Naive thymus-derived CD4-positive, alpha-beta T cell (primary cell): ENCODE data around the gene TMEM151B. TPM values are rescaled to one million over a fixed set of nuclear protein-coding genes. Genes with fewer than 3 reads are reported as not detected.

Experiments used
- ATAC-seq: fragments of 150-1000 bp; cut with Tn5 transposase; 2 replicates; pipeline ENCODE4 v1.10.0; 2021; ENCODE audit warnings: mild to moderate bottlenecking, moderate library complexity
- CTCF ChIA-PET: fragments of 350-600 bp; sonication (Branson Sonifier 250); formaldehyde crosslinking; loops from one replicate; lab custom pipeline; 2021; ENCODE audit warnings: antibody characterized with exemption; lab: Charles Lee
- POLR2A ChIA-PET: fragments of 350-600 bp; sonication (Branson Sonifier 250); formaldehyde crosslinking; loops from one replicate; lab custom pipeline; 2021; ENCODE audit warnings: antibody characterized with exemption, inconsistent platforms; lab: Charles Lee
- DNase-seq, 9 donors: peaks; one replicate each; pipeline versions ENCODE4 v3.0.0 to v3.0.0-alpha.2; 2020 to 2022; ENCODE audit warnings: mixed read lengths in 1 of 9
- H3K27ac ChIP-seq: one replicate; pipeline ENCODE4 v1.7.0; 2013; ENCODE audit warnings: mild to moderate bottlenecking, low read depth, low read length, moderate library complexity
- H3K27me3 ChIP-seq, 2 donors: one replicate each; pipeline ENCODE4 v1.7.0; 2013; ENCODE audit warnings: low read length in 2 of 2, mild to moderate bottlenecking in 2 of 2, moderate library complexity in 2 of 2; ENCODE audit not compliant: control insufficient read depth in 2 of 2, insufficient read depth in 2 of 2
- H3K36me3 ChIP-seq, 3 experiments: 1 replicate in 2 of 3; 2 replicates in 1 of 3; pipeline ENCODE4 v1.7.0; 2013; ENCODE audit warnings: low read length in 3 of 3, mild to moderate bottlenecking in 3 of 3, moderate library complexity in 1 of 3; ENCODE audit not compliant: insufficient read depth in 3 of 3, control insufficient read depth in 2 of 3
- H3K4me1 ChIP-seq, 2 donors: one replicate each; pipeline ENCODE4 v1.7.0; 2013; ENCODE audit warnings: low read length in 2 of 2, mild to moderate bottlenecking in 2 of 2, moderate library complexity in 1 of 2; ENCODE audit not compliant: control insufficient read depth in 2 of 2, insufficient read depth in 2 of 2
- H3K4me3 ChIP-seq: 2 replicates; pipeline ENCODE4 v1.7.0; 2013; ENCODE audit warnings: mild to moderate bottlenecking, low read length
- H3K9me3 ChIP-seq, 3 experiments: 1 replicate in 2 of 3; 2 replicates in 1 of 3; pipeline ENCODE4 v1.7.0; 2013; ENCODE audit warnings: low read length in 3 of 3; ENCODE audit not compliant: control insufficient read depth in 2 of 3
- H3K27ac Mint-ChIP-seq, 9 donors: one replicate each; pipeline ENCODE4 v1.8.0; 2020 to 2022; ENCODE audit warnings: mixed read lengths in 9 of 9, mild to moderate bottlenecking in 8 of 9, moderate library complexity in 5 of 9, inconsistent platforms in 2 of 9
- H3K27me3 Mint-ChIP-seq, 5 donors: one replicate each; pipeline ENCODE4 v1.8.0; 2021 to 2022; ENCODE audit warnings: mixed read lengths in 5 of 5, mild to moderate bottlenecking in 1 of 5
- H3K36me3 Mint-ChIP-seq, 5 donors: one replicate each; pipeline ENCODE4 v1.8.0; 2020 to 2022; ENCODE audit warnings: mixed read lengths in 5 of 5, mild to moderate bottlenecking in 3 of 5, inconsistent platforms in 1 of 5
- H3K4me1 Mint-ChIP-seq, 7 donors: one replicate each; pipeline ENCODE4 v1.8.0; 2020 to 2022; ENCODE audit warnings: mixed read lengths in 7 of 7, mild to moderate bottlenecking in 3 of 7, inconsistent platforms in 1 of 7
- H3K4me3 Mint-ChIP-seq, 10 donors: one replicate each; pipeline ENCODE4 v1.8.0; 2020 to 2022; ENCODE audit warnings: mild to moderate bottlenecking in 10 of 10, mixed read lengths in 10 of 10, moderate library complexity in 6 of 10, inconsistent platforms in 2 of 10
- H3K9me3 Mint-ChIP-seq, 11 donors: one replicate each; pipeline ENCODE4 v1.8.0; 2020 to 2022; ENCODE audit warnings: mixed read lengths in 11 of 11, mild to moderate bottlenecking in 4 of 11, inconsistent platforms in 1 of 11, moderate library complexity in 1 of 11
- intact Hi-C, 2 donors: fragments of 100-400 bp; cut with micrococcal nuclease; formaldehyde crosslinking; loops; one replicate each; pipeline ENCODE4 v1.15.1; 2023
- polyA plus RNA-seq, 2 donors: library from polyadenylated mRNA; unstranded; fragments of 300-500 nt; fragmentation: Illumina TruSeq; gene quantifications; one replicate each; pipeline ENCODE4 v1.2.3, GENCODE V29; 2021
- total RNA-seq, 6 experiments: library from RNA in 5 of 6; stranded (reverse) in 5 of 6; gene quantifications; 1 replicate in 5 of 6; 2 replicates in 1 of 6; pipeline ENCODE4 v1.2.3 and lab custom pipeline; 2021 to 2026

The TMEM151B gene
- total and polyA plus RNA-seq, 7 experiments from 2014 or later = 0.22 TPM; not detected in 6

- H3K27ac Mint-ChIP-seq = peak within 1 kb of the TSS in 6 of 9 donors; percentile 6 to 84 (median 78)
- H3K4me1 ChIP-seq = peaks cover 15 to 16% of the 10 kb centered on the region in 2 donors
Measured at GRCh38 chr6:44223319-44224028, 46.8 kb upstream of the TMEM151B start, which contains the start of gene SLC29A1. Gene SLC29A1 (plus strand): TSS chr6:44223595. CDS start chr6:44227314, 3,719 bp downstream.

GRCh38 chr6:44224029-44224964 is 46.0 kb upstream of the TMEM151B start:
- H3K27me3 Mint-ChIP-seq = peaks cover 0 to 3% (median 0%) of the 10 kb centered on the region in 5 donors
- H3K36me3 ChIP-seq = no peaks in the 10 kb centered on the region
- ATAC-seq = no peak
- intact Hi-C loops = loop anchor here in 1 of 2 donors (1.0 to 5.0 kb wide), 2 partner anchors 22 to 52 kb away; no protein-coding TSS in a partner anchor
- no peaks in the 10 kb centered on the region for H3K36me3 Mint-ChIP-seq
- H3K4me1 ChIP-seq = peaks cover 15 to 16% of the 10 kb centered on the region in 2 donors
- H3K9me3 ChIP-seq = no peaks in the 10 kb centered on the region
- peak overlapping the region; percentile 45 for H3K27ac ChIP-seq
- H3K4me3 Mint-ChIP-seq = peak overlapping the region; percentile 75 to 93 (median 84)
- H3K27me3 ChIP-seq = no peaks in the 10 kb centered on the region
- CTCF ChIA-PET = interaction anchor here (1.0 to 2.9 kb wide), 9 partner anchors 11 to 111 kb away, joined by 3 to 15 read pairs (median 3); partner anchors contain the start of gene HSP90AB1
- H3K9me3 Mint-ChIP-seq = peaks cover 0 to 1% (median 0%) of the 10 kb centered on the region in 11 donors
- peak overlapping the region in 4 of 9 donors; percentile 6 to 65 (median 56) for H3K27ac Mint-ChIP-seq
- POLR2A ChIA-PET = interaction anchor here (0.5 to 4.7 kb wide), 8 partner anchors 11 to 1087 kb away, joined by 4 to 51 read pairs (median 6); partner anchors contain the start of genes HSP90AB1 and NFKBIE
- H3K4me3 ChIP-seq = peak overlapping the region; percentile 63
- DNase-seq = peak in 1 of 9 donors; percentile 37
- H3K4me1 Mint-ChIP-seq = peaks cover 6 to 42% (median 22%) of the 10 kb centered on the region in 7 donors

More at GRCh38 chr6:44223319-44224028, 46.8 kb upstream of the TMEM151B start, which contains the start of gene SLC29A1:
- no peaks in the 10 kb centered on the region for H3K36me3 ChIP-seq
- H3K4me3 Mint-ChIP-seq = peak within 1 kb of the TSS; percentile 75 to 93 (median 84)
- no peaks in the 10 kb centered on the region for H3K36me3 Mint-ChIP-seq
- no peaks in the 10 kb centered on the region for H3K9me3 ChIP-seq
- H3K27ac ChIP-seq = peak within 1 kb of the TSS; percentile 56
- no peaks in the 10 kb centered on the region for H3K9me3 Mint-ChIP-seq
- ChIA-PET POLR2A (interaction anchor here (0.5 to 4.7 kb wide), 5 partner anchors 14 to 1087 kb away, joined by 4 to 51 read pairs (median 7); partner anchors contain the start of genes HSP90AB1 and NFKBIE), CTCF (interaction anchor here (1.0 to 2.9 kb wide), 9 partner anchors 12 to 112 kb away, joined by 3 to 15 read pairs (median 3); partner anchors contain the start of gene HSP90AB1)
- peaks cover 0 to 8% (median 0%) of the 10 kb centered on the region in 5 donors for H3K27me3 Mint-ChIP-seq
- ATAC-seq (peak; percentile 90), DNase-seq (peak; percentile 65 to 82 (median 79))
- peak within 1 kb of the TSS; percentile 63 for H3K4me3 ChIP-seq
- intact Hi-C loops = loop anchor here (1.0 to 5.0 kb wide), 7 partner anchors 23 to 453 kb away; partner anchors contain the start of genes NFKBIE (in 2 of the 2), AARS2 (in 1 of the 2), MRPL14 (in 1 of the 2) and TMEM63B (in 1 of the 2)
- no peaks in the 10 kb centered on the region for H3K27me3 ChIP-seq
- H3K4me1 Mint-ChIP-seq = peaks cover 6 to 44% (median 29%) of the 10 kb centered on the region in 7 donors

- Histone ChIP-seq H3K9me3 (no peaks in the 10 kb centered on the region), H3K27ac (no peak overlapping the region), H3K4me3 (no peak overlapping the region), H3K27me3 (no peaks in the 10 kb centered on the region), H3K36me3 (no peaks in the 10 kb centered on the region), H3K4me1 (peaks cover 15 to 16% of the 10 kb centered on the region in 2 donors)
- DNase-seq = no peak
- Mint-ChIP-seq H3K4me3 (peak overlapping the region in 7 of 10 donors; percentile 61 to 93 (median 84)), H3K9me3 (peaks cover 0 to 1% (median 0%) of the 10 kb centered on the region in 11 donors), H3K4me1 (peaks cover 6 to 38% (median 20%) of the 10 kb centered on the region in 7 donors), H3K27ac (no peak overlapping the region), H3K27me3 (peaks cover 0 to 3% (median 0%) of the 10 kb centered on the region in 5 donors), H3K36me3 (no peaks in the 10 kb centered on the region)
- ChIA-PET CTCF (interaction anchor here (1.1 to 2.9 kb wide), 4 partner anchors 13 to 52 kb away, joined by 3 to 15 read pairs (median 6); no protein-coding TSS in a partner anchor), POLR2A (interaction anchor here (0.6 to 4.7 kb wide), 5 partner anchors 11 to 95 kb away, joined by 4 to 51 read pairs (median 5); partner anchors contain the start of gene HSP90AB1)
- no peak for ATAC-seq
- intact Hi-C loops = loop anchor here in 1 of 2 donors (1.0 to 5.0 kb wide), 2 partner anchors 21 to 53 kb away; no protein-coding TSS in a partner anchor
Measured at GRCh38 chr6:44224965-44225305, 45.3 kb upstream of the TMEM151B start.

- H3K27me3 ChIP-seq = no peaks in the 10 kb centered on the region
- H3K4me3 ChIP-seq = no peak overlapping the region
- Mint-ChIP-seq H3K27ac (no peak overlapping the region), H3K36me3 (no peaks in the 10 kb centered on the region), H3K4me1 (peaks cover 6 to 36% (median 18%) of the 10 kb centered on the region in 7 donors), H3K27me3 (peaks cover 0 to 3% (median 0%) of the 10 kb centered on the region in 5 donors), H3K4me3 (peak overlapping the region in 3 of 10 donors; percentile 5 to 29 (median 20)), H3K9me3 (peaks cover 0 to 1% (median 0%) of the 10 kb centered on the region in 11 donors)
- ChIA-PET POLR2A (interaction anchor here (1.5 to 4.7 kb wide), 2 partner anchors 21 to 26 kb away, joined by 4 to 51 read pairs; partner anchors contain the start of gene HSP90AB1), CTCF (interaction anchor here (1.1 to 2.9 kb wide), 3 partner anchors 12 to 52 kb away, joined by 3 to 15 read pairs (median 6); no protein-coding TSS in a partner anchor)
- peak in 1 of 9 donors; percentile 3 for DNase-seq
- H3K4me1 ChIP-seq = peaks cover 15 to 16% of the 10 kb centered on the region in 2 donors
- intact Hi-C loops = no loop called here
- H3K9me3 ChIP-seq = no peaks in the 10 kb centered on the region
- no peak overlapping the region for H3K27ac ChIP-seq
- H3K36me3 ChIP-seq = no peaks in the 10 kb centered on the region
- ATAC-seq = no peak
Measured at GRCh38 chr6:44225579-44226325, 44.5 kb upstream of the TMEM151B start.

DNA sequence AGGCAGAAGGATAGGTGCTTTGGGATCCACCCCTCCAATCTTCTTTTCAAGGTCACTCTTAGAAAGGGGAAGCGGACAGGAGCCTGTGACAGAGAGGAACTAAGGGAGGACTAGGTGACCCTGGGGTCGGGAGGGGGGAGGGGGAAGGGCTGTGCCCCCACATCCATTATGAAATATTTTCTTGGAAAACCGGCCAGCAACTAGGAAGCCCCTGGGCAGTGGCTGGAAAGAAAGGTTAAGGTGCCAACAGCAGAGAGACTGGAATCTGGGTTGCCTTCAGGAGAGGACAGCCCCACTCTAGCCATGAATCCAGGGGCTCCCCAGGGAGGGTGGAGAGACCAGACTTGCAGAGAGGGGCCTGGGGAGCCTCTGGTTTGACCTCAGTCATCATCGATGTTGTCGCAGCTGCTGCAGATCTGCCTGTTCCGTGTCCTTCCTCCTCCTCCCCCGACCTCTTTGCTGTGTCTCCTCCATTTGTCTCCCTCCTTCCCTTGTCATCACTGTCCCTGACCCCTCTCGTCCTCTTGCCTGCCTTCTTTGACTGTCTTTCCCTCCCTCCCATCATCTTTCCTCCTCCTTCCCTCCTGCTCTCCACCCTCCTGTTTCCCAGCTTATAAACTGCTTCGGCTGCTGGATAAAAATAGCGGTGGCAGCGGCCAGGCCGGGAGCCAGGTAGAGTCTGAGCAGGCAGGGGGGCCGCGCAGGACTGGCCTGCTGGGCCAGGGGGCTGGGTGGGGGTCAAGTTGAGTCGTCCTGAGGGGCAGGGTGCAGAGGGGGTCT is 43.7 kb upstream of the TMEM151B start:
- Histone ChIP-seq H3K9me3 (no peaks in the 10 kb centered on the region), H3K4me1 (peaks cover 15% of the 10 kb centered on the region in 2 donors), H3K27ac (no peak overlapping the region), H3K27me3 (no peaks in the 10 kb centered on the region), H3K36me3 (no peaks in the 10 kb centered on the region), H3K4me3 (no peak overlapping the region)
- Mint-ChIP-seq H3K27me3 (peaks cover 0 to 3% (median 0%) of the 10 kb centered on the region in 5 donors), H3K4me1 (peaks cover 6 to 31% (median 13%) of the 10 kb centered on the region in 7 donors), H3K36me3 (no peaks in the 10 kb centered on the region), H3K9me3 (peaks cover 0 to 1% (median 0%) of the 10 kb centered on the region in 11 donors), H3K27ac (no peak overlapping the region), H3K4me3 (no peak overlapping the region)
- no peak for ATAC-seq
- intact Hi-C loops = no loop called here
- ChIA-PET CTCF (interaction anchor here (2.9 kb wide), 1 partner anchor 11 kb away, joined by 15 read pairs; no protein-coding TSS in a partner anchor), POLR2A (no interaction called here)
- no peak for DNase-seq
